ENCODE measurements around the gene SIGLEC11.
"Not testable (repeated sequence)": the region's sequence is repeated elsewhere in the genome, so short reads cannot be mapped to it uniquely, and the experiment has no call there.

SIGLEC11 gene

GRCh38 chr19:49950956-49951526, 9.9 kb downstream of the SIGLEC11 start:
- no peak for DNase-seq

DNA sequence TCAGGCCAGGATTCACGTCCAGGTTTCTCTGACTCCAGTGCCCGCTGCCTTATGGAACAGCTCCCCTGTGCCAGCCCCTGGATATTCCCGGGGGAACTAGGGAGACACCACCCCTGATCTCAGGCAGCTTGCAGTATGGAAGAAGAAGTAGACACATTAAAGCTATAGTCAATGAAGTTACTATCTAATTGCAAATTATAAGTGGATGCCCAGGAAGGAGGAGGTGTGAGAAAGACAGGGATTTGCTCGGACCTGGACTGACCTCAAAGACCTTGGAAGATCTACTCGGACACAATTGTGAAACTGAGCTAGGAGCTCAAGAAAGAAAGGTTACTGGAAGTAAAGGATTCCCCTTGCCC, 10.4 kb downstream of the SIGLEC11 start:
- no peak for DNase-seq

DNA sequence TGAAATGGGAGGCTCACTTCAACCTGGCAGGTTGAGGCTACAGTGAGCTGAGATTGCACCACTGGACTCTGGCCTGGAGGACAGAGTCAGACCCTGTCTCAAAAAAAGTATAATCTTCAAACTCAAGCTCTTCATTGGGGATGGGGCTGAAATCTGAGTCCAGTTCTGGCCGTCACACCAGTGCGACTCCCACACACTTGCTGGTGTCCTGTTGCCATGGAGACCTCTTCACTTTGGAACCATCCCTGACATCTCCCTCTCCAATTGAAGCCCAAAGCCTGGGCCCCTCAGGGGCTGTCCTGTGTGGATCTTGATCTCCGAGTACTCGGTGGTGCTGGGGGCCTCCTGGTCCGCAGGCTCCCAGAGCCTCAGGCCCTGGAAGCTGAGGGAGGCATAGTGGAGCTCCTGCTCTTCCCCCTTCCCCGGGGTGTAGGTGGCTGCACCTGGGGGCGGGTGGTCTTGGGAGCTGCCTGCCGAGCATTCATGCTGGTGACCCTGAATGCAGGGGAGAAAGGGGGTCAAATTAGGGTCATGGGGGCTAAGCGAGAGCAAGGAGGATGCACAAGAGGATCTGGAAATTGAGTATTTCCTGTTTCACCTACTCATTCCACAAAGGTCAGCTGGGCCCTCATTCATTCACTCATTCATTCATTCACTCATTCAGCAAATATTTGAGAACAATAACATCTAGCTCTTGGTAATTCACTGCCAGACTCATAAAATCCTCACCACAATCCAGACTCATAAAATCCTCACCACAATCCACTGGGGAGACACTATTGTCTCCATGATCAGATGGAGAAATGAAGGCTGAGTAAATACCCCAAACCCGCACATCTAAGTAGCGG, 11.0 kb downstream of the SIGLEC11 start:
- DNase-seq = no peak

- DNase-seq = no peak
Measured at GRCh38 chr19:49946415-49946814, 14.6 kb downstream of the SIGLEC11 start.

DNA sequence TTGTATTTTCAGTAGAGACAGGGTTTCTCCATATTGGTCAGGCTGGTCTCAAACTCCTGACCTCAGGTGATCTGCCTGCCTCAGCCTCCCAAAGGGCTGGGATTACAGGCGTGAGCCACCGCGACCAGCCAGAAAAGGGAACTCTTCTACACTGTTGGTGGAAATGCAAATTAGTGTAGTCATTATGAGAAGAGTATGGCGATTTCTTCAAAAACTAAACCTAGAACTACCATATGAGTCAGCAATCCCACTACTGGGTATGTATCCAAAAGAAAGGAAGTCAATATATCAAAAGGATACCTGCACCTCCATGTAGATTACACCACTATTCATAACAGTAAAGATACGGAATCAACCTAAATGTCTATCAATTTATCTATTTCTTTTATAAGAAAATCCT, 16.4 kb downstream of the SIGLEC11 start:
- DNase-seq = not testable (repeated sequence)

DNA sequence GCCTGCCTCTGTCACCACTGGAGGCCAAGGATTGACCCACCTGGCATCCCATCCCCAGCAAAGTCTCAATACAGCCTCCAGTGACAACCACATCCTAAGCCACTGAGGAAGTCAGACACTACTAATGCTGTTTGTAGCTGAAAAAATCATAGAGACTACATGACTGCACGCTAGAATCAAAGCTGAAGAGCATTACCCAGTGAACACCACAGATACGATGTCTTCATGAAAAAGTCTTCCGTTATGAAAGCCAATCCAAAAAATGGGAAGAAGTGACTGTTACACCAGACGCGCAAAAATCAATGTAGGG, 20.5 kb downstream of the SIGLEC11 start:
- no peak for DNase-seq

GRCh38 chr19:49939721-49940481, 21.1 kb downstream of the SIGLEC11 start:
- DNase-seq = no peak

DNA sequence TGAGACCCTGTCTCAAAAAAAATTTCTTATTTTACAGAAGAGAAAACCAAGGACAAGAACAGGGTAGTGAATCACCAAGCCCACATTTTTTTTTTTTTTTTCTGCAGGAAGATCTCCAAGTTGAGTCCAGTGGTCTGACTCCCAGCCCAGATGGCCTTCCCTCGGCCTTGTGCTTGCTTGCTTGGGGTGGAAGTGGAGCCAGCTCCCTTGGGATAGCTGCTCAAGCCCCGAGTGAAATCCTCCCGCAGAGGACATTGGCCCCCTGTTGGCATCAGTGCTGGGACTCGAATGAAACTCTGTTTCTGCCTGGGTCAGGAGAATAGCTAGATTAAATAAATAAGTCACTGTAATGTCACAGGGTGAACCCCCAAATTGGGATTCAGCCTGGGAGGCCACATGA, 22.3 kb downstream of the SIGLEC11 start:
- DNase-seq = no peak

GRCh38 chr19:49937750-49938381, 23.1 kb downstream of the SIGLEC11 start:
- DNase-seq = peak; percentile 56

- DNase-seq = no peak
Measured at GRCh38 chr19:49936549-49936948, 24.4 kb downstream of the SIGLEC11 start.

GRCh38 chr19:49933643-49934042, 27.3 kb downstream of the SIGLEC11 start:
- no peak for DNase-seq

GRCh38 chr19:49932731-49933131, 28.2 kb downstream of the SIGLEC11 start:
- no peak for DNase-seq

DNA sequence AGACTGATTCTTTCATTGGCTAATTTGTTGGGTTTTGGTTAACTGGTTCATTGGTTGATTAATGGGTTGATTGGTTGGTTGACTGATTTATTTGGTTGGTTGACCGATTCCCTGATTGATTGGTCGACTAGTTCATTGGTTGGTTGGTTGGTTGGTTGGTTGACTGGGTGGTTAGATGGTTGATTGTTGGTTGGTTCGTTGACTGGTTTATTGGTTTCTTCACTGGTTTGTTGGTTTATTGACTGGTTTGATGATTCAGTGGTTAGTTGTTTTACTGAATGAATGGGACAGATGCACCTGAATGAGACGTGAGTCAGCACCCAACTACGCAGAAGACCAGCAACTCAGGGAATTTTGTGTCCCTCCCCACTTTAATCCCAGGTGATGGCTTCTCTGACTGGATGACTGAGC, 28.9 kb downstream of the SIGLEC11 start:
- no peak for DNase-seq

- no peak for DNase-seq
Measured at GRCh38 chr19:49931293-49932040, 29.5 kb downstream of the SIGLEC11 start.

DNA sequence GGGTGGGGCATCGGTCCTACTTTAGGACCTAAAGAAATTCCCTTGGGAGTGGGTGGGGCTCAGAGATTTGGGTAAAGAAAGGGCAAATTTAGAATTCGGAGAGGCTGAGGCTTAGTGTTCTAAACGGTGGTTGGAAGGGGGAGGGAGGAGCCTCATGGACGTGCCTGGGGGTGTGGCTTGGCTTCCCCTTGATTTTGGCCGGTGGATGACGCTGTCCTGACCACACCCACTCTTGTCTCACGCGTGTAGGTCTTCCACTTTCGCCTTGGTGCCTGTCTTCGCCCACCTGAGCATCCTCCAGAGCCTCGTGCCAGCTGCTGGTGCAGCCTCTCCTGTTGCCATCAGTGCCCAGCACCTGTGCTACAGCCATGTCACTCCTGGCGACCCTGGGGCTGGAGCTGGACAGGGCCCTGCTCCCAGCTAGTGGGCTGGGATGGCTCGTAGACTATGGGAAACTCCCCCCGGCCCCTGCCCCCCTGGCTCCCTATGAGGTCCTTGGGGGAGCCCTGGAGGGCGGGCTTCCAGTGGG, 30.4 kb downstream of the SIGLEC11 start:
- DNase-seq = no peak

DNA sequence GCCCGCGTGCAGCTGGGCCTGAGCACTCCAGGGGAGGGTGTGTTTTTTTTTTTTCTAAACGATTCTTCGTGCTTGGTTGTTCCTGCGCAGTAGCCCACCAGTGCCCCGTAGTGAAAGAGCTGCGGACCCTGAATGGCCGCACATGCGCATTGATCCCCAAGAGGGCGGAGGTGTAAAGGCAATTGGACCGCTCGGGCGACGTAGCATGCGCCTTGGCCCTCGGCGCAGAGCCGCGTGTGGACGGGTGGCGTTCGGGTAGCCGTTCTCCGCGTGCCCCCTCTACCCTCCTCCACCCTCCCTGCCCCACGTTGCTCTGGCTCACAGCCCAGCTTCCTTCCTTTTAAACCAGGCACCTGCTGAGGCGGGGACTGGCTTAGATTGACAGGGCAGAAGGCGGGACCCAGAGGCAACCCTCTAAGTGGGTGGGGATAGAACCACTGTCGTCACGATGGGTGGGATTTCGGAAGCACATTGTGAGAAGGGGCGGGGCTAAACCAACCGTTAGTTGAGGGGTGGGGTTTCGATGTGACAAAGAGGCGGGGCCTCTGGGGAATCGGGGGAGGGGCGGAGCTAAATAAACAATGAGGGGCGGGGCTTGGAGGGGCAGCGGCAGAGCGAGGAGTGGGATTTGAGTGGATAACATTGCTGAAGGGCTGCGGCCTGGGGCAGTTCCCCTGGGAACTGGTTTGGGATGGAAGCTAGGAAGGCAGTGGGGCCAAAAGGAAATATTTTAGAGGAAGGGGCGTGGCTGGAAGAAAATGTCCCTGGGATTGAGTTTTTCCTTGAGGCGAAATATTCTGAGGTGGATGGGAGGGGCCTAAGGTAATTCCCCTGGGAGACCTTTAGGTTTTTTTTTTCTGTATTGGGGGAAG, 31.1 kb downstream of the SIGLEC11 start:
- DNase-seq = peak; percentile 94

- peak; percentile 86 for DNase-seq
Measured at GRCh38 chr19:49929121-49929610, 31.8 kb downstream of the SIGLEC11 start, which contains the start of the genes ATF5 and NUP62. Gene ATF5 (plus strand): TSS chr19:49929205. CDS start chr19:49930851, 1,646 bp downstream. Gene NUP62 (minus strand): TSS chr19:49929504. CDS start chr19:49909807, 19,697 bp downstream.

DNA sequence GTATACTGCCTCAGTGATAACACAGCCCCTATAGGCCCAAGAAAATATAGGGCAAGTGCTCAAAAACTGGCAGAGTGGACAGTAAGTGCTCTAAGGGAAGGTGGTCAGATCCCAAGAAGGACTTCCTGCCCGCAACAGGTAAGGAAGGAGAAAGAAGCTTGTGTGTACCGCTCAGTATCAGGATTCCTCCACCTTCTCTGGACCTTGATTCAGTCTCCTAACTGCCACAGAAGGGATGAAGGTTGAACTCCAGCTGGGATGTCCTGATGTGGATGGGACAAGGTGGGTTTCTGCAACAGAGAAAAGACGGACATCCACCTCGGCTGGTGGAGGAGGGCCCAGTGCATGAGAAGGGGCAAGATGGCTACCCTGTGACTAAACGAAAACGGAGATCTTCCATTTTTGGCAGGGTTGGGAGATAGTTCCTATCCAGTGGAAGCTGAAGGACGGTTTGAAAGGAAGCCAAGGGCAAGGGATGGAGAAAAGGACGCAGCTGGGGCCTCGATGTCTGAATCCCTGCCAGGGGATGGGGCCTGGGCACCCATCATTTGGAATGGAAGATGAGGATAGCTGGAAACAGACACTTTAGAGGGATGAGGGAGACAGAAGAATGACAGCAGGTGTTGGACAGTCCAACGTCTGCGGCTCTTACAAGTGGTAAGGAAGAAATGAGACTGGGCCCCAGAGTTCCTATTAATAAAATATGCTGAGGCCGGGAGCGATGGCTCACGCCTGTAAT, 33.3 kb downstream of the SIGLEC11 start:
- DNase-seq = no peak

DNA sequence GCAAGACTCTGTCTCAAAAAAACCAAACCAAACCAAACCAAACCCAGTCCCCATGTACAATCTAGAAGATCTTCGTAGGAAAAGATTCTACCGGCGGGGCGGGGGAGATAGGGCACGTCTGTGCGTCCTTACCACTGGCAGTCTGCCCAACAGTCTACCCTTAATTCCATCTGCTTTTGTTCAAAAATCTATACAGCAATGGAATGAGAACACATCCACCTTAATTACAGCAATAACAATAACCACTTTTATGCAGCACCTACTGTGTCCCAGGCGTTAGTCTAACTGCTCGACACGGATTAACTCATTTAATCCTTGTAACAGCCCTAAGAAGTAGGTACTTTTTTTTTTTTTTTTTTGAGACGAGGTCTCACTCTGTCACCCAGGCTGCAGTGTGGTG, 34.5 kb downstream of the SIGLEC11 start:
- no peak for DNase-seq

GRCh38 chr19:49925486-49925885, 35.5 kb downstream of the SIGLEC11 start:
- no peak for DNase-seq
